ENCODE data around the gene TIGD7.

- TF ChIP-seq TAF1 (IDR thresholded peaks at IDR 0.05; ENCODE audit: low read depth) (no peak), ZBTB7A (IDR thresholded peaks at IDR 0.05; ENCODE audit: low read depth) (no peak), EP300 (IDR thresholded peaks at IDR 0.05; ENCODE audit: borderline replicate concordance) (no peak), RAD21 (IDR thresholded peaks at IDR 0.05; ENCODE audit: low read depth) (no peak), USF1 (IDR thresholded peaks at IDR 0.05) (no peak)
Measured at GRCh38 chr16:3274490-3274889, 30.7 kb downstream of the TIGD7 start.

Data from Ishikawa (cell line).